ENCODE data around the gene AP2A2.

DNA sequence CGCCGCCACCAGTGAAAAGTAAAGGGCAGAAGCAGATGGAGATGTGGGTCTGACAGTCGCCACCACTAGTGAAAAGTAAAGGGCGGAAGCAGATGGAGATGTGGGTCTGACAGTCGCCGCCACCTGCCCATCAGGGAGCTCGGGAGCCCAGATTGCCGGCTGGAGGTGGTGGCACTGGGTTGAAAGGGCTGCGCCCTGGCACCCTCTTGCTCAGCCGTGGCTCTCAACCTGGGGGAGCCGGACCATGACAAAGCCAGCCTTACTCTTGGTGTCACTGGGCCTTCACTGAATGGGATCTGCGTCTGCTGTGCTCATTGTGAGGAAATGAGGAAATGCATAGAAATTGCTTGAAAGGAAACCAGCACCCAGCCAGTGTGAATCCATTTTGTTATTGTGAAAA, 36.3 kb downstream of the AP2A2 start:
- TF ChIP-seq, protein P1, sequence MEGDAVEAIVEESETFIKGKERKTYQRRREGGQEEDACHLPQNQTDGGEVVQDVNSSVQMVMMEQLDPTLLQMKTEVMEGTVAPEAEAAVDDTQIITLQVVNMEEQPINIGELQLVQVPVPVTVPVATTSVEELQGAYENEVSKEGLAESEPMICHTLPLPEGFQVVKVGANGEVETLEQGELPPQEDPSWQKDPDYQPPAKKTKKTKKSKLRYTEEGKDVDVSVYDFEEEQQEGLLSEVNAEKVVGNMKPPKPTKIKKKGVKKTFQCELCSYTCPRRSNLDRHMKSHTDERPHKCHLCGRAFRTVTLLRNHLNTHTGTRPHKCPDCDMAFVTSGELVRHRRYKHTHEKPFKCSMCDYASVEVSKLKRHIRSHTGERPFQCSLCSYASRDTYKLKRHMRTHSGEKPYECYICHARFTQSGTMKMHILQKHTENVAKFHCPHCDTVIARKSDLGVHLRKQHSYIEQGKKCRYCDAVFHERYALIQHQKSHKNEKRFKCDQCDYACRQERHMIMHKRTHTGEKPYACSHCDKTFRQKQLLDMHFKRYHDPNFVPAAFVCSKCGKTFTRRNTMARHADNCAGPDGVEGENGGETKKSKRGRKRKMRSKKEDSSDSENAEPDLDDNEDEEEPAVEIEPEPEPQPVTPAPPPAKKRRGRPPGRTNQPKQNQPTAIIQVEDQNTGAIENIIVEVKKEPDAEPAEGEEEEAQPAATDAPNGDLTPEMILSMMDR (IDR thresholded peaks at IDR 0.05) = no peak
- TF ChIP-seq POLR2AphosphoS5 (IDR thresholded peaks at IDR 0.05; ENCODE audit: low read depth, low read length) = no peak
- TF ChIP-seq SIN3A (IDR thresholded peaks at IDR 0.05; ENCODE audit: borderline replicate concordance, insufficient read depth, low read depth, low read length) = no peak
